ENCODE measurements around the gene SLC28A2.
A peak's percentile ranks its signal among the peaks of the same experiment; 100 is the strongest.
"Not testable (repeated sequence)": the region's sequence is repeated elsewhere in the genome, so short reads cannot be mapped to it uniquely, and the experiment has no call there.

SLC28A2 gene

GRCh38 chr15:45262906-45263461, 10.9 kb downstream of the SLC28A2 start:
- no peak for DNase-seq (ENCODE audit: low read depth)

DNA sequence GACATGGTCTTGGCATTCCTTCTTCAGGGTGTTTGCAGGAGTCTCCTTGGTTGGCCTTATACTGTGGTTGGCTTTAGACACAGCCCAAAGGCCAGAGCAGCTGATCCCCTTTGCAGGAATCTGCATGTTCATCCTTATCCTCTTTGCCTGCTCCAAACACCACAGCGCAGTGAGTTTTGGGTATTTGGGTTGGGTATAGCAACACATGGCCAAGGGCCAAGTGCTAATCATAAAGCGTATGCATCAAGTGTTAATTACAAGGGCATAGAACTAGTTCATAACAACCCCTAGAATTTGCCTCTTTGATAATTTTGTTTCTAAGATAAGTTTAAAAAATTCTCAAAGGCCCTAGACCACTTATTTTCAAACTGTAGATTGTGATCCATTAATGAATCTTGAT, 11.8 kb downstream of the SLC28A2 start:
- no peak for DNase-seq (ENCODE audit: low read depth)

GRCh38 chr15:45265506-45265905, 13.5 kb downstream of the SLC28A2 start:
- no peak for DNase-seq (ENCODE audit: low read depth)

GRCh38 chr15:45268135-45268534, 16.1 kb downstream of the SLC28A2 start:
- no peak for DNase-seq (ENCODE audit: low read depth)

DNA sequence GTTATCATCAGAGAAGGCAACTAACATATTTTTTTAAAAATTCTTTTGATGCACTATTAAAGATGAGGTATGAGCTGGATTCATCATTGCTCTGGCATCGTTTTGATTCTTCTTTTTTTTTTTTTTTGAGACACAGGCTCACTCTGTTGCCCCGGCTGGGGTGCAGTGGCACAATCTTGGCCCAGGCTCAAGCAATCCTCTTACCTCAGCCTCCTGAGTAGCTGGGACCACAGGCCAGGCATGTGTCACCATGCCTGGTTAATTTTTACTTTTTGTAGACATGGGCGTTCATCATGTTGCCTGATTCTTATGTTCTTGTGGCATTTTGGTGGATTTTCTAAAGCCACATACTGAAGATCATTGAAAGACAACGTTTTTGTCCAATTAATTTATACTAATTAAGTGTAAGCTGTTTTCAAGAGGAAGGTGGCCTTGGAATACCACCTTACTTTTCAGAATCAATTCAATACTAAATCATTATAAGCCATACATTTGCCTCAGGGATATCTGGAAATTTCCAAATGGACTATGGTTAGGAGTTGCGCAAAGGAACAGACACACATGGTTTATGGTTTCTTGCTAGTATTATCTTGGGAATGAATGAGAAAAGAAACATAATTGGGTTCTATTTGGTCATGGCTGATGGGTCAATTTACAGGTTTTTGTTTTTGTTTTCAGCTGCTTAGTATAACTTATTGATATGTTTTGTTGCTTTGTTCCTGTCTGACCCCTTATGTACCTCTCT, 22.8 kb downstream of the SLC28A2 start:
- DNase-seq (ENCODE audit: low read depth): no peak

DNA sequence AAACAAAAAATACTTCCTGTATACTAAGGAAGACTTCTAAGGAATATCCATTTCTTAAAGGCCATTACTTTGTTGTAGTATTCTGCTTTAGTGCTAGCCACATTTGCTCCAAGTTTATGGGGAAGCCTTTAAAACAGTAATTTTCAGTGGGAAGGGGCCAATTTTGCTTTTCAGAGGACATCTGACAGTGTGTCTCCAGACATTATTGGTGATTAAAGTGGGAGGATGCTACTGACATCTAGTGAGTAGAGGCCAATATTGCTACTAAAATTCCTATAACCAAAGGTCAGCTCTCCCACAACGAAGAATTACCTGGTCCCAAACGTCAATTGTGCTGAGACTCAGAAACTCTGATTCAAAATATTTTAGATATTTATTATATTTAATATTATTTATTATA, 24.8 kb downstream of the SLC28A2 start:
- DNase-seq (ENCODE audit: low read depth): peak; percentile 19

DNA sequence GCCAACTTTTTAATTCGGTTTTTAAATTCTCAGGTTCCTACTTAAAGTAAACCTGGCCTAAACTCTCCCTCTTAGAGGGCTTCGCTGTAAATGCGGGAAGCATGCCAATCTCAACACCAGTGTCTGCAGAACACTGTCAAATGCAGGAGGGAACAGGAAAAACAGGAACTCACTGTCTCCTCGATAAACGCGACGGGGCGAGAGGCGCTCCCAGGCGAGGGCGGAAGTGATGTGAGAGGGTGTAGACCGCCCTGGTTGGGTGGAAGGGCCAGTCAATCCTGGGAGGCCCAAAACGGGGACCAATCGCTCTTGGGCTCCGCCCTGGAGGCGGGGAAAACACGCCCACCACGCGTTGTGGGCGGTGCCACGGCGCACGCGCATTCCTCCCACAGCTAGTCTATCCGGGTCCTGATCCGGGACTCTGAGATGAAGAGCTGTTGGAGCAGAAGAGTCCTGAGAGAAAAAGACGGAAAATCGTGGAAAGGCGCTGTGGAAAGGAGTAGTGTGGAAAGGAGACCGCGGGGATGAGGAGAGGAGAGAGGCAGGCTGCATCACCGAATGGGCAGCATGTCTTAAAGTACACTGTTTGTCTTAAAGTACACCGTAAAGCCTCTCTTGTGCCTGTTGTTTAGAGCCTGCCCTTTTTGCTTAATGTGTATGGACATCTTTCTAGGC, 27.1 kb downstream of the SLC28A2 start:
- DNase-seq (ENCODE audit: low read depth): peak; percentile 96

GRCh38 chr15:45285413-45285812, 33.4 kb downstream of the SLC28A2 start:
- DNase-seq (ENCODE audit: low read depth): no peak

GRCh38 chr15:45287390-45287956, 35.4 kb downstream of the SLC28A2 start:
- DNase-seq (ENCODE audit: low read depth): no peak

GRCh38 chr15:45288947-45289346, 36.9 kb downstream of the SLC28A2 start:
- no peak for DNase-seq (ENCODE audit: low read depth)

DNA sequence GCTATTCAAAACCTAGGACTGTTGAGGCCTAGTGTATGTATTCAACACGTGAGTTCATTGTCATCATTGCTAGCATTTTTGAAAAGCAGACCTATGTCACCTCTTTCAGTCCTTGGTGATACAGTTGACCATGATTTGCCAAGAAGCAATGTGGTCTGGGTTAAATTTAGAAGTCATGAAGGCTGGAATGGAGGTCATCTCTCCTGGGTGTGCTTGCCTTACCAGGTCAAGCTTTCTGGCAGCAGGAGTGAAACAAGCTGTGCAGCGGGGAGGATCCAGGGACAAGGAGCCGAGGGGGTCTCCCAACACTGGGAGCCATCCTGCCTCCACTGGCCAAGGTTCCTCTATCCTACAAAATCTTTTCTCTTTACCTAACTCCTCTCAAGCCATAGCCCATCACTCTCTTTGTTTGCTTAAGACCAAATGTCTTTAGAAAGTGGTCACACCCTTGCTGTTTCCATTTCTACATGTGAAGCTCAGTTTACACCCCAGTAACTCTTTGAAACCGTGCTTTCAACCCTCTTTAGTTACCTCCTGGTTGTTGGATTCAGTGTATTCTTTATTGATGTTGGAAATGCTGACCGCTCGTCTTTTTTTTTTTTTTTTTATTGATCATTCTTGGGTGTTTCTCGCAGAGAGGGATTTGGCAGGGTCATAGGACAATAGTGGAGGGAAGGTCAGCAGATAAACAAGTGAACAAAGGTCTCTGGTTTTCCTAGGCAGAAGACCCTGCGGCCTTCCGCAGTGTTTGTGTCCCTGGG, 40.0 kb downstream of the SLC28A2 start:
- DNase-seq (ENCODE audit: low read depth): no peak

DNA sequence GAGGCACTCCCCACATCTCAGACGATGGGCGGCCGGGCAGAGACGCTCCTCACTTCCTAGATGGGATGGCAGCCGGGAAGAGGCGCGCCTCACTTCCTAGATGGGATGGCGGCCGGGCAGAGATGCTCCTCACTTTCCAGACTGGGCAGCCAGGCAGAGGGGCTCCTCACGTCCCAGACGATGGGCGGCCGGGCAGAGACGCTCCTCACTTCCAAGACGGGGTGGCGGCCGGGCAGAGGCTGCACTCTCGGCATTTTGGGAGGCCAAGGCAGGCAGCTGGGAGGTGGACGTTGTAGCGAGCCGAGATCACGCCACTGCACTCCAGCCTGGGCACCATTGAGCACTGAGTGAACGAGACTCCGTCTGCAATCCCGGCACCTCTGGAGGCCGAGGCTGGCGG, 41.3 kb downstream of the SLC28A2 start:
- not testable (repeated sequence) for DNase-seq (ENCODE audit: low read depth)

GRCh38 chr15:45298964-45299378, 46.9 kb downstream of the SLC28A2 start:
- not testable (repeated sequence) for DNase-seq (ENCODE audit: low read depth)

DNA sequence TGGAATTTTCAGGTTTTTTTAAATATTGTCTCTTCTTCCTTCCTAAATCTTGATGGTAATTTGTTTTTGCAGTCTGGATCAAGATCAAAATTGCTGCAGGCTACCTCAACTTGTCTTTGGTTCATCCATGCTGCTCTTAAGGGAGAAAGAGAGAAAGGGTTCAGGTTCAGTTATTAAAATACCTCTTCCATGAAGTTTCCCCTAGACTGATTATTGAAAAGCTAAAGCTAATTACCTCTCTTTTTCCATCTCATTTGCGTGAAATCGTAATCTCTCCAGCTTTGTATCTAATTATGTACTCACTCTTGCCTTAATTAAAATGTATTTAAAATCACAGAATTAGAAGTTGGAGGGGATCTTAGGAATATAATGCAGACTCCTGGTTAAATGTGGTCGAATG, 52.7 kb downstream of the SLC28A2 start:
- DNase-seq (ENCODE audit: low read depth): no peak

DNA sequence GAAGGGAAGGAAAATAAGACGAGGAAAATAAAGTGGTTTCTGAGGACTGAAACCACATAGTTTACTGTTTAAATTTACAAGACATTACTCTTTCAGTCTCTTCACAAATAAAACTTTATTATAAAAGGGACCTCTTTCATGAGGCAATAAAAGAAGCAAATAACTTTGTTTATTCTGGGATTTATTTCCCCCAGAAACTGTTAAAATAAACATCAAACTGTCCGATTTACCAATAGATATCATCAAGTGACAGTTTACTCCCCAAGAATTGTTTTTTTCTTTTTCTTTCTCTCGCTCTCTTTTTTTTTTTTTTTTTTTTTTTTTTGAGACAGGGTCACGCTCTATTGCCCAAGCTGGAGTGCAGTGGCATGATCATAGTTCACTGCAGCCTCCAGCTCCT, 54.1 kb downstream of the SLC28A2 start:
- DNase-seq (ENCODE audit: low read depth): no peak

- DNase-seq (ENCODE audit: low read depth): peak; percentile 80
These were observed 55.3 kb downstream of the SLC28A2 start for GRCh38 chr15:45307230-45307924.

DNA sequence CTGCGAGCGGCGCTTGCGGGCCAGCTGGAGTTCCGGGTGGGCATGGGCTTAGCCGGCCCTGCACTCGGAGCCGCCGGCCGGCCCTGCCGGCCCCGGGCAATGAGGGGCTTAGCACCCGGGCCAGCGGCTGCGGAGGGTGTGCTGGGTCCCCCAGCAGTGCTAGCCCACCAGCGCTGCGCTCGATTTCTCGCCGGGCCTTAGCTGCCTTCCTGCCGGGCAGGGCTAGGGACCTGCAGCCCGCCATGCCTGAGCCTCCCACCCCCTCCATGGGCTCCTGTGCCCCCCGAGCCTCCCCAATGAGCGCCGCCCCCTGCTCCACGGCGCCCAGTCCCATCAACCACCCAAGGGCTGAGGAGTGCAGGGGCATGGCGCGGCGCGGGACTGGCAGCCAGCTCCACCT, 62.1 kb downstream of the SLC28A2 start:
- not testable (repeated sequence) for DNase-seq (ENCODE audit: low read depth)

DNA sequence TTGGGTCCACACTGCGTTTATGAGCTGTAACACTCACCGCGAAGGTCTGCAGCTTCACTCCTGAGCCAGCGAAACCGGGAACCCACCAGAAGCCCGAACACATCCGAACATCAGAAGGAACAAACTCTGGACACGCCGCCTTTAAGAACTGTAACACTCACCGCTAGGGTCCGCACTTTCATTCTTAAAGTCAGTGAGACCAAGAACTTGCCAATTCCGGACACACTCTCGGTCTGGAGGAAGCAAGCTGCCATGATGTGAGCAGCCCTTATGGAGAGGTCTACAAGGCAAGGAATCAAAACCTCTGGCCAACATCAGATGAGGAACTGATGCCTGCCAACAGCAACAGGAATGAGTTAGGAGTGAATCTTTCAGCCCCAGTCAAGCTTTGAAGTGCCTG, 62.9 kb downstream of the SLC28A2 start:
- peak; percentile 5 for DNase-seq (ENCODE audit: low read depth)

DNA sequence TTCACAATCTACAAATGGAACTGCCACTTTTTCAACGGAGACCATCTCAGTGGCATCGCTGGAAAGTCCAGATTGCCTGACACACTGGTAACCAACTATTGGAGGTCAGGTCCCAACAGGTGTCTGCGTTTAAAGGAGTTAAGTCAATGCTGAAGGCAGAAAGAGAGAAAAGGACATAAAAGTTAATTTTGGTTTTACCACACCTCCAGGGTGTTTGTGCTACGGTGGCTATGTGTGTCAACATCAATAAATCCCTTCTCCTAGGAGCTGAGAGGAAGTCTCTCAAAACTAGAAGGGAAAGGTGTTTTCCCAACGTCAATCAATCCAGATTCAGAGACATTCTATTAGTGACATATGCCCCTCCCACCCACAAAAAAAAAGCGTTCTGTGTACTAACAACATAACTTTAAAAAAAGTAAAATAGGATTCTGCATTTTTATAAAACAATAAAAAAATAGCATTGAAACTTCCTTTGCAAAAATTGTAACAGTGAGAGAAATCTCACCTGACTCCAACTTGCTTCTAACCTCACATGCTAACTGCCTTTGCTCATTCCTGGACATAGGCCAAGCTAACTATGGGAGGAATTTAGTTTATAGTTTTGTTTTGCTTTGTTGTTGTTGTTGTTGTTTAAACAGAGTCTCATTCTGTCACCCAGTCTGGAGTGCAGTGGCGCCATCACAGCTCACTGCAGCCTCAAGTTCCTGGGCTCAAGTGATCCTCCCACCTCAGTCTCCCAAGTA, 67.6 kb downstream of the SLC28A2 start:
- no peak for DNase-seq (ENCODE audit: low read depth)

- DNase-seq (ENCODE audit: low read depth): no peak
These were observed 68.7 kb downstream of the SLC28A2 start for GRCh38 chr15:45320581-45321205.

All from stromal cell of bone marrow (primary cell).